Heart left ventricle (tissue), 13 donors: ENCODE measurements around the gene P3H1.
"Not testable (repeated sequence)": the region's sequence is repeated elsewhere in the genome, so short reads cannot be mapped to it uniquely, and the experiment has no call there.

Experiments
- POLR2A ChIP-seq, 2 donors: fragments of 450-650 bp; IDR thresholded peaks; one replicate each; pipeline ENCODE4 v1.6.1; 2017; ENCODE audit warnings: antibody characterized with exemption in 2 of 2, mild to moderate bottlenecking in 2 of 2, moderate library complexity in 2 of 2
- TF ChIP-seq, protein P1 (sequence below), 12 donors: fragments of 200-600 bp; sonication (generic) in 4 of 12; IDR thresholded peaks; one replicate each; pipeline versions ENCODE4 v1.5.0 to v1.8.0; 2018 to 2022; ENCODE audit warnings: antibody characterized with exemption in 12 of 12, mild to moderate bottlenecking in 5 of 12
- donor health status: ischemic (EF 13 %, LVEDD 7.1; RV severe dilation, severe dysfunction).
- donor health status: DM: no; HTN: yes; CAD: no.
- donor health status: DM: no; HTN: no; CAD: no.
- donor health status: ischemic (EF 25% LVEDD 6.9; RV normal size, moderate dysfunction).
- donor health status: ischemic (EF 25% LVEDD 5.7; RV mildly dilated, moderate dysfunction).
- donor health status: ischemic (EF 35%, LVEDD 5.7; RV mildly dilated, moderate dysfunction).
- donor health status: nonischemic (EF 11% LVEDD 7.7; RV severe dilation, severe dysfunction).
- donor health status: DM: yes; HTN: yes; CAD: no.
- donor health status: PGD.
- donor health status: ischemic (EF 29% LVEDD 5.4; RV normal size, mild dysfunction).
- donor health status: nonischemic (EF 23%, LVEDD 6.1; RV moderate dilation, normal function).

DNA sequence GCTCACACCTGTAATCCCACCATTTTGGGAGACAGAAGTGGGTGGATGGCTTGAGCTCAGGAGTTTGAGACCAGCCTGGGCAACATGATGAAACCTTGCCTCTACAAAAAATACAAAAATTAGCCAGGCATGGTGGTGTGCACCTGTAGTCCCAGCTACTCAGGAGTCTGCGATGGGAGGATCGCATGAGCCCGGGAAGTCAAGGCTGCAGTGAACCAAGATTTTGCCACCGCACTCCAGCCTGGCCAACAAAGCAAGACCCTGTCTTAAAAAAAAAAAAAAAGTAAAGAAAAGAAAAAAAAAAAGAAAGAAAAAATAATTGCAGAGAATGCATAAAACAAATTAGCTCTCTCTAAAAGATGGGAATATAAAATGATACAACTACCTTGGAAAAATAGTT lies 41.0 kb downstream of the P3H1 start:
- TF ChIP-seq, protein P1, sequence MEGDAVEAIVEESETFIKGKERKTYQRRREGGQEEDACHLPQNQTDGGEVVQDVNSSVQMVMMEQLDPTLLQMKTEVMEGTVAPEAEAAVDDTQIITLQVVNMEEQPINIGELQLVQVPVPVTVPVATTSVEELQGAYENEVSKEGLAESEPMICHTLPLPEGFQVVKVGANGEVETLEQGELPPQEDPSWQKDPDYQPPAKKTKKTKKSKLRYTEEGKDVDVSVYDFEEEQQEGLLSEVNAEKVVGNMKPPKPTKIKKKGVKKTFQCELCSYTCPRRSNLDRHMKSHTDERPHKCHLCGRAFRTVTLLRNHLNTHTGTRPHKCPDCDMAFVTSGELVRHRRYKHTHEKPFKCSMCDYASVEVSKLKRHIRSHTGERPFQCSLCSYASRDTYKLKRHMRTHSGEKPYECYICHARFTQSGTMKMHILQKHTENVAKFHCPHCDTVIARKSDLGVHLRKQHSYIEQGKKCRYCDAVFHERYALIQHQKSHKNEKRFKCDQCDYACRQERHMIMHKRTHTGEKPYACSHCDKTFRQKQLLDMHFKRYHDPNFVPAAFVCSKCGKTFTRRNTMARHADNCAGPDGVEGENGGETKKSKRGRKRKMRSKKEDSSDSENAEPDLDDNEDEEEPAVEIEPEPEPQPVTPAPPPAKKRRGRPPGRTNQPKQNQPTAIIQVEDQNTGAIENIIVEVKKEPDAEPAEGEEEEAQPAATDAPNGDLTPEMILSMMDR (IDR thresholded peaks at IDR 0.05): not testable (repeated sequence)
- not testable (repeated sequence) for TF ChIP-seq POLR2A (IDR thresholded peaks at IDR 0.05)
